ENCODE measurements around the gene TAF6L.

DNA sequence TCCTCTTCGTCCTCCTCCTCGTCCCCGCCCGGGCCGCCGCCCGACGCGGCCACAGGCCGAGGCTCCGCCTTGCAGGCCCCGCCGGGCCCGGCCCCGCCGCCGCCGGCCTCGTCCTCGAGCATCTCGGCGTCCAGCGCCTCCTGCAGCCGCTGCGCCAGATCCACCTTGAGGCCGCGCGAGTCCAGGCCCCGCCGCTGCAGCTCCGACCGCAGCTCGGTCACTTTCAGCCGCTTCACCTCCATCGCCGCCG, 44.4 kb upstream of the TAF6L start:
- TF ChIP-seq, protein P1, sequence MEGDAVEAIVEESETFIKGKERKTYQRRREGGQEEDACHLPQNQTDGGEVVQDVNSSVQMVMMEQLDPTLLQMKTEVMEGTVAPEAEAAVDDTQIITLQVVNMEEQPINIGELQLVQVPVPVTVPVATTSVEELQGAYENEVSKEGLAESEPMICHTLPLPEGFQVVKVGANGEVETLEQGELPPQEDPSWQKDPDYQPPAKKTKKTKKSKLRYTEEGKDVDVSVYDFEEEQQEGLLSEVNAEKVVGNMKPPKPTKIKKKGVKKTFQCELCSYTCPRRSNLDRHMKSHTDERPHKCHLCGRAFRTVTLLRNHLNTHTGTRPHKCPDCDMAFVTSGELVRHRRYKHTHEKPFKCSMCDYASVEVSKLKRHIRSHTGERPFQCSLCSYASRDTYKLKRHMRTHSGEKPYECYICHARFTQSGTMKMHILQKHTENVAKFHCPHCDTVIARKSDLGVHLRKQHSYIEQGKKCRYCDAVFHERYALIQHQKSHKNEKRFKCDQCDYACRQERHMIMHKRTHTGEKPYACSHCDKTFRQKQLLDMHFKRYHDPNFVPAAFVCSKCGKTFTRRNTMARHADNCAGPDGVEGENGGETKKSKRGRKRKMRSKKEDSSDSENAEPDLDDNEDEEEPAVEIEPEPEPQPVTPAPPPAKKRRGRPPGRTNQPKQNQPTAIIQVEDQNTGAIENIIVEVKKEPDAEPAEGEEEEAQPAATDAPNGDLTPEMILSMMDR (IDR thresholded peaks at IDR 0.05): no peak
- TF ChIP-seq, protein P2, sequence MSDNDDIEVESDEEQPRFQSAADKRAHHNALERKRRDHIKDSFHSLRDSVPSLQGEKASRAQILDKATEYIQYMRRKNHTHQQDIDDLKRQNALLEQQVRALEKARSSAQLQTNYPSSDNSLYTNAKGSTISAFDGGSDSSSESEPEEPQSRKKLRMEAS (CRISPR knock-in tag; IDR thresholded peaks at IDR 0.05): no peak
- no peak for TF ChIP-seq ESRRA (CRISPR knock-in tag; IDR thresholded peaks at IDR 0.05; ENCODE audit: borderline replicate concordance)
- TF ChIP-seq TP53 (CRISPR knock-in tag; IDR thresholded peaks at IDR 0.05): peak; percentile 74; the same call in 1 of the 2 replicates
- no peak for TF ChIP-seq GTF2I (CRISPR knock-in tag; conservative IDR thresholded peaks at IDR 0.05)
- TF ChIP-seq, protein P3, sequence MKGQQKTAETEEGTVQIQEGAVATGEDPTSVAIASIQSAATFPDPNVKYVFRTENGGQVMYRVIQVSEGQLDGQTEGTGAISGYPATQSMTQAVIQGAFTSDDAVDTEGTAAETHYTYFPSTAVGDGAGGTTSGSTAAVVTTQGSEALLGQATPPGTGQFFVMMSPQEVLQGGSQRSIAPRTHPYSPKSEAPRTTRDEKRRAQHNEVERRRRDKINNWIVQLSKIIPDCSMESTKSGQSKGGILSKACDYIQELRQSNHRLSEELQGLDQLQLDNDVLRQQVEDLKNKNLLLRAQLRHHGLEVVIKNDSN (CRISPR knock-in tag; IDR thresholded peaks at IDR 0.05): no peak
- no peak for TF ChIP-seq ATF1 (CRISPR knock-in tag; IDR thresholded peaks at IDR 0.05)
- TF ChIP-seq, protein P4, sequence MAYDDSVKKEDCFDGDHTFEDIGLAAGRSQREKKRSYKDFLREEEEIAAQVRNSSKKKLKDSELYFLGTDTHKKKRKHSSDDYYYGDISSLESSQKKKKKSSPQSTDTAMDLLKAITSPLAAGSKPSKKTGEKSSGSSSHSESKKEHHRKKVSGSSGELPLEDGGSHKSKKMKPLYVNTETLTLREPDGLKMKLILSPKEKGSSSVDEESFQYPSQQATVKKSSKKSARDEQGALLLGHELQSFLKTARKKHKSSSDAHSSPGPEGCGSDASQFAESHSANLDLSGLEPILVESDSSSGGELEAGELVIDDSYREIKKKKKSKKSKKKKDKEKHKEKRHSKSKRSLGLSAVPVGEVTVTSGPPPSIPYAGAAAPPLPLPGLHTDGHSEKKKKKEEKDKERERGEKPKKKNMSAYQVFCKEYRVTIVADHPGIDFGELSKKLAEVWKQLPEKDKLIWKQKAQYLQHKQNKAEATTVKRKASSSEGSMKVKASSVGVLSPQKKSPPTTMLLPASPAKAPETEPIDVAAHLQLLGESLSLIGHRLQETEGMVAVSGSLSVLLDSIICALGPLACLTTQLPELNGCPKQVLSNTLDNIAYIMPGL (CRISPR knock-in tag; IDR thresholded peaks at IDR 0.05): no peak

Measured in WTC11 (cell line).